GM12872 (cell line): Measurements from ENCODE around the gene KIF1A.
A peak's percentile ranks its signal among the peaks of the same experiment; 100 is the strongest.

Experiments used
- CTCF ChIP-seq: IDR thresholded peaks from 3 replicates; pipeline ENCODE4 v1.5.1; 2011; ENCODE audit warnings: low read depth, mild to moderate bottlenecking, low read length, moderate library complexity; ENCODE audit not compliant: insufficient read depth

Gene KIF1A

DNA sequence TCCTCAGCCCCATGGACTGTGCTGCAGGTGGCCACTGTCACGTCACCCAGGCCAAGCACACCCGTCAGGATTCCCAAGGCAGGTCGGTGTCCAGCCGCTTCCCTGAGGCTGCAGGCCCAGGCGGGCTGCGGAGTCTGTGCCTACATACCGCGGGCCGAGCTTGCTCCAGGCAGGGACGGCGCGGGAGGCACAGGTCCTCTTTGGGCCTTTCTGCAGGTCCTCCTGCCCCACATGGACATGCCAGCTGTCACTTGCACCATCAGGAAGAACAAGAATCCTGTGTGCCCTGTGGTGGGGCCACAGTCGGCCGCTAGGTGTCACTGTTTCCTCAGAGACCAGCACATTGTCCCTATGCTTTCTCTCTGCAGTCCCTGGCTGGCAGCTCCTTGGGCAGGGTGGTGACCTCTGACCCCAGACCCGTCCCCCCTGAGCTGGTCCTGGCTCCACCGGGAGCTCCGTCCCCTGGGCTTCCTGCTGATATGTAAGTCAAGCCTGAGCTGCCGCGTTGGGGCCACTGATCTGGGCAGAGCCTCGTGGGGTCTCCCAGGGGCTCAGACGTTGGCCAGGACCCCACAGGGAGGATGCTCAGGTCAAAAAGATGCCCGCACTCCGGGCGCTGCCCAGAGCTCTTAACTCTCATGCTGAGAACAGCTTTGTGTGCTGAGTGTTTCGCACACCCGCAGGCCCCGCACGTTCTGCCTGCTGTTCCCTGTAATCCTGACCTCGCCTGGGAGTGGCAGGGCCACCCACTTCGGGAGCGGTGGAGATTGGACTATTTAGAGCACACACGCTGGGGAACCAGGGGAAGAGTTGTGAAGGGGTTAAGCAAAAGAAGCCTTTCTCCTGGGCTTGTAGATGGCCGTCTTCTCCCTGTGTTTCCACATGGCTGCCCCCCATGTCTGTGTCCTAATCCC lies 31.3 kb upstream of the KIF1A start:
- peak; percentile 96 for TF ChIP-seq CTCF

- no peak for TF ChIP-seq CTCF
Measured at GRCh38 chr2:240850756-240851077, 30.7 kb upstream of the KIF1A start.

DNA sequence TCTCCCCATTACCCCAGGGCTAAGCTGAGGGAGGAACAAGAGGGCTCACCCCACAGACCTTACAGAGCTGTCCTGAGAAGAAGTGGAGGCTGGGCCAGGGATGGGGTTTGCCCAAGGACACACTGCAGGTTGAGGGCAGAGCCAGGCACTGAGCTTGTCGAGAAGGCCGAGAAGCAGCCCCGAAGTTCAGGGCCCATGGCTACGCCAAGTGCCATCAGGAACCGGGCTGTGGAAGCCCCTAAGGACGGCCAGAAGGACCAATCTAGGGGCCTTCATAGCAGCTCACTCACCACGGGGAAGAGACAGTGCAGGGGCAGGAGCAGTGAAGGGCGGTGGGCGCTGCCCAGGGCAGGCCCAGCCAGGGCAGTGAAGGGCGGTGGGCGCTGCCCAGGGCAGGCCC lies 30.0 kb upstream of the KIF1A start:
- no peak for TF ChIP-seq CTCF

- TF ChIP-seq CTCF: no peak
Measured at GRCh38 chr2:240848900-240849680, 29.1 kb upstream of the KIF1A start.

DNA sequence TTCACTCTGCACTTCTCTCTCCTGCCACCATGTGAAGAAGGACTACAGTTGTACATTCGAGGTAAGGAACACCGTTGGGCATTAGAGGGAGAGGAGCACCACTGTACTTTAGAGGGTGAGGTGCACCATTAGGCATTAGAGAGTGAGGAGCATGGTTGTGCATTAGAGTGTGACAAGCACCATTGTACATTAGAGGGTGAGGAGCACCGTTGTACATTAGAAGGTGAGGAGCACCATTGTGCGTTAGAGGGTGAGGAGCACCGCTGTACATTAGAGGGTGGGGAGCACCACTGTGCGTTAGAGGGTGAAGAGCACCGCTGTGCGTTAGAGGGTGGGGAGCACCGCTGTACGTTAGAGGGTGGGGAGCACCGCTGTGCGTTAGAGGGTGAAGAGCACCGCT lies 27.8 kb upstream of the KIF1A start:
- TF ChIP-seq CTCF: no peak

GRCh38 chr2:240846873-240847595 lies 27.0 kb upstream of the KIF1A start:
- TF ChIP-seq CTCF: no peak
